Endothelial cell of umbilical vein (primary cell): ENCODE data around the gene AMN. TPM values are rescaled to one million over a fixed set of nuclear protein-coding genes. Genes with fewer than 3 reads are reported as not detected.

Experiments
- BruUV-seq: library from RNA; stranded (reverse); fragments of 400-500 nt; replicated peaks from 2 replicates; lab custom pipeline; 2021; lab: Mats Ljungman, UMichigan
- CTCF ChIA-PET: fragments of 300-600, 350-600 bp; sonication (Branson Sonifier 250); formaldehyde crosslinking; loops from one replicate; lab custom pipeline; 2021; ENCODE audit warnings: antibody characterized with exemption, inconsistent platforms; lab: Charles Lee
- POLR2A ChIA-PET: fragments of 300-600, 350-600 bp; sonication (Branson Sonifier 250); formaldehyde crosslinking; loops from one replicate; lab custom pipeline; 2021; ENCODE audit warnings: antibody characterized with exemption, inconsistent platforms; lab: Charles Lee
- DNase-seq: peaks from one replicate; pipeline ENCODE4 v3.0.0-alpha.2; 2011; ENCODE audit warnings: low read depth, low spot score
- FAIRE-seq: peaks from 2 replicates; lab custom pipeline; 2011; peaks lifted over from hg19 to GRCh38; lab: Jason Lieb, UNC
- H2AFZ ChIP-seq: 2 replicates; pipeline ENCODE4 v1.6.0; 2012; ENCODE audit warnings: low read depth, low read length, control low read depth, inconsistent platforms
- H3K27ac ChIP-seq: 2 replicates; pipeline ENCODE4 v1.5.1; 2011; ENCODE audit warnings: low read depth, mild to moderate bottlenecking, control low read depth, low read length, moderate library complexity; ENCODE audit not compliant: insufficient read depth
- H3K27me3 ChIP-seq, 2 experiments: 2 replicates each; pipeline versions ENCODE4 v1.6.0 to v1.6.1; 2011; ENCODE audit warnings: low read length in 2 of 2, mixed read lengths in 1 of 2; ENCODE audit not compliant: control insufficient read depth in 2 of 2, insufficient read depth in 2 of 2
- H3K36me3 ChIP-seq, 2 experiments: 2 replicates in 1 of 2; 3 replicates in 1 of 2; pipeline ENCODE4 v1.5.1; 2011; ENCODE audit warnings: low read length in 2 of 2, mild to moderate bottlenecking in 1 of 2, moderate library complexity in 1 of 2; ENCODE audit not compliant: control insufficient read depth in 2 of 2, insufficient read depth in 2 of 2; ENCODE audit errors: extremely low read depth in 1 of 2
- H3K4me1 ChIP-seq: 3 replicates; pipeline ENCODE4 v1.5.1; 2011; ENCODE audit warnings: mild to moderate bottlenecking, low read length; ENCODE audit not compliant: control insufficient read depth, insufficient read depth; ENCODE audit errors: extremely low read depth
- H3K4me2 ChIP-seq: 2 replicates; pipeline ENCODE4 v1.6.1; 2011; ENCODE audit warnings: low read length, control low read depth, mixed read lengths; ENCODE audit not compliant: insufficient read depth
- H3K4me3 ChIP-seq, 3 experiments: fragments of 200-600 bp in 1 of 3; sonication (generic), shearing (Covaris generic) in 1 of 3; replicated peaks in 1 of 3; 2 replicates each; pipeline ENCODE4 v1.5.1; 2011 to 2016; ENCODE audit warnings: control low read depth in 3 of 3, low read length in 3 of 3, mild to moderate bottlenecking in 2 of 3, inconsistent platforms in 1 of 3, low read depth in 1 of 3, moderate library complexity in 1 of 3; ENCODE audit not compliant: insufficient read depth in 1 of 3
- H3K79me2 ChIP-seq: 2 replicates; pipeline ENCODE4 v1.6.0; 2012; ENCODE audit warnings: low read length, inconsistent platforms; ENCODE audit not compliant: control insufficient read depth, insufficient read depth
- H3K9ac ChIP-seq: replicated peaks from 2 replicates; pipeline ENCODE3; 2011; ENCODE audit warnings: low read length, control low read depth; ENCODE audit not compliant: insufficient read depth; ENCODE audit errors: extremely low read depth
- H3K9me1 ChIP-seq: replicated peaks from 3 replicates; pipeline ENCODE4 v1.6.0; 2011; ENCODE audit warnings: mild to moderate bottlenecking, low read length; ENCODE audit not compliant: control insufficient read depth, insufficient read depth; ENCODE audit errors: extremely low read depth
- H3K9me3 ChIP-seq: replicated peaks from 2 replicates; pipeline ENCODE4 v1.5.1; 2012; ENCODE audit warnings: low read length, inconsistent platforms; ENCODE audit not compliant: control insufficient read depth, insufficient read depth
- H4K20me1 ChIP-seq: replicated peaks from 2 replicates; pipeline ENCODE3; 2011; ENCODE audit warnings: mild to moderate bottlenecking, low read length; ENCODE audit not compliant: control insufficient read depth, insufficient read depth; ENCODE audit errors: extremely low read depth
- EZH2 ChIP-seq: IDR thresholded peaks from 2 replicates; pipeline ENCODE4 v1.6.1; 2012; ENCODE audit warnings: borderline replicate concordance, low read depth, mild to moderate bottlenecking, moderate library complexity, low read length, inconsistent platforms; ENCODE audit not compliant: severe bottlenecking
- FOS ChIP-seq: IDR thresholded peaks from 2 replicates; pipeline ENCODE4 v1.6.1; 2011; ENCODE audit warnings: mild to moderate bottlenecking, low read length, moderate library complexity, borderline replicate concordance; ENCODE audit not compliant: insufficient read depth
- GATA2 ChIP-seq: IDR thresholded peaks from 2 replicates; pipeline ENCODE4 v1.7.0; 2011; ENCODE audit warnings: low read depth, mild to moderate bottlenecking, moderate library complexity, mixed read lengths, low read length; ENCODE audit not compliant: insufficient read length, insufficient read depth
- JUN ChIP-seq: IDR thresholded peaks from 2 replicates; pipeline ENCODE4 v1.6.1; 2011; ENCODE audit warnings: borderline replicate concordance, low read depth; ENCODE audit not compliant: insufficient read length, insufficient read depth
- MAX ChIP-seq: IDR thresholded peaks from 2 replicates; pipeline ENCODE4 v1.6.1; 2011; ENCODE audit not compliant: insufficient read depth, insufficient read length
- MYC ChIP-seq: IDR thresholded peaks from one replicate; pipeline ENCODE4 v1.6.1; 2011; ENCODE audit warnings: mild to moderate bottlenecking, low read depth, low read length
- POLR2A ChIP-seq: IDR thresholded peaks from 2 replicates; pipeline ENCODE4 v1.6.1; 2012; ENCODE audit warnings: low read depth, mild to moderate bottlenecking, control low read depth, low read length
- POLR2AphosphoS5 ChIP-seq: IDR thresholded peaks from 2 replicates; pipeline ENCODE4 v1.6.1; 2012; ENCODE audit warnings: low read depth, mild to moderate bottlenecking, control low read depth, low read length, moderate library complexity; ENCODE audit not compliant: insufficient read depth
- dilution Hi-C: fragments of 300-500 bp; cut with MboI; formaldehyde crosslinking; loops from one replicate; pipeline ENCODE4 v1.15.0; 2019; ENCODE audit warnings: low sequenced_read_pairs; ENCODE audit not compliant: extremely low pct_ligation_motif_present
- intact Hi-C: fragments of 100-400 bp; cut with micrococcal nuclease; formaldehyde crosslinking; loops from one replicate; pipeline ENCODE4 v1.10.0; 2022
- polyA plus RNA-seq, 4 experiments: library from polyadenylated mRNA; depleted of rRNA in 3 of 4; stranded (reverse) in 3 of 4; unstranded in 1 of 4; fragments of >200 nt; gene quantifications; 2 replicates each; pipeline versions ENCODE4 v1.2.1 to v1.2.3, GENCODE V29; 2011 to 2012; ENCODE audit warnings: missing spikeins in 1 of 4
- total RNA-seq: library from RNA; stranded (reverse); gene quantifications from 2 replicates; pipeline ENCODE4 v1.2.3, GENCODE V29; 2021
- TF ChIP-seq, protein P1 (sequence below), 2 donors: IDR thresholded peaks; 1 replicate in 1 of 2; 2 replicates in 1 of 2; pipeline ENCODE4 v1.5.1; 2011; ENCODE audit warnings: low read length in 2 of 2, mild to moderate bottlenecking in 2 of 2, moderate library complexity in 2 of 2, control low read depth in 1 of 2, inconsistent platforms in 1 of 2, low read depth in 1 of 2; ENCODE audit not compliant: insufficient read depth in 1 of 2; ENCODE audit errors: extremely low read depth in 1 of 2

The AMN gene
- total and polyA plus RNA-seq, 2 donors (not counting 3 experiments of a cell fraction or from before 2014, with no cell fraction given) = 0.03 TPM; not detected in 1

- H3K9ac ChIP-seq = no peak overlapping the region
- no peaks in the 10 kb centered on the region for H3K9me1 ChIP-seq
- H3K4me3 ChIP-seq = no peak overlapping the region
- H3K9me3 ChIP-seq = no peaks in the 10 kb centered on the region
- POLR2A ChIA-PET = no interaction called here
- CTCF ChIA-PET = no interaction called here
- H3K27ac ChIP-seq = no peak overlapping the region
- DNase-seq (no peak), FAIRE-seq (no peak)
- H4K20me1 ChIP-seq = no peaks in the 10 kb centered on the region
- TF ChIP-seq MAX (no peak), POLR2AphosphoS5 (no peak), JUN (no peak), MYC (no peak), GATA2 (no peak), EZH2 (no peak), POLR2A (no peak), FOS (no peak)
- TF ChIP-seq, protein P1, sequence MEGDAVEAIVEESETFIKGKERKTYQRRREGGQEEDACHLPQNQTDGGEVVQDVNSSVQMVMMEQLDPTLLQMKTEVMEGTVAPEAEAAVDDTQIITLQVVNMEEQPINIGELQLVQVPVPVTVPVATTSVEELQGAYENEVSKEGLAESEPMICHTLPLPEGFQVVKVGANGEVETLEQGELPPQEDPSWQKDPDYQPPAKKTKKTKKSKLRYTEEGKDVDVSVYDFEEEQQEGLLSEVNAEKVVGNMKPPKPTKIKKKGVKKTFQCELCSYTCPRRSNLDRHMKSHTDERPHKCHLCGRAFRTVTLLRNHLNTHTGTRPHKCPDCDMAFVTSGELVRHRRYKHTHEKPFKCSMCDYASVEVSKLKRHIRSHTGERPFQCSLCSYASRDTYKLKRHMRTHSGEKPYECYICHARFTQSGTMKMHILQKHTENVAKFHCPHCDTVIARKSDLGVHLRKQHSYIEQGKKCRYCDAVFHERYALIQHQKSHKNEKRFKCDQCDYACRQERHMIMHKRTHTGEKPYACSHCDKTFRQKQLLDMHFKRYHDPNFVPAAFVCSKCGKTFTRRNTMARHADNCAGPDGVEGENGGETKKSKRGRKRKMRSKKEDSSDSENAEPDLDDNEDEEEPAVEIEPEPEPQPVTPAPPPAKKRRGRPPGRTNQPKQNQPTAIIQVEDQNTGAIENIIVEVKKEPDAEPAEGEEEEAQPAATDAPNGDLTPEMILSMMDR (IDR thresholded peaks at IDR 0.05; ENCODE audit: extremely low read depth in 1 of 2, insufficient read depth in 1 of 2, low read depth in 1 of 2, low read length in 2 of 2) = no peak
- peaks cover 22 to 82% of the 10 kb centered on the region in 2 experiments for H3K36me3 ChIP-seq
- no TSS peak for BruUV-seq
- no peaks in the 10 kb centered on the region for H3K4me1 ChIP-seq
- no peak overlapping the region for H2AFZ ChIP-seq
- no peaks in the 10 kb centered on the region for H3K27me3 ChIP-seq
- dilution Hi-C loops (no loop called here), intact Hi-C loops (no loop called here)
- H3K4me2 ChIP-seq = no peak overlapping the region
- H3K79me2 ChIP-seq = no peaks in the 10 kb centered on the region
Observed at GRCh38 chr14:102945346-102946130, 23.1 kb downstream of the AMN start.
